ENCODE measurements around the gene HCN1. TPM values are rescaled to one million over a fixed set of nuclear protein-coding genes. Genes with fewer than 3 reads are reported as not detected.

The HCN1 gene
- total RNA-seq, 1 experiment from 2014 or later = not detected

DNA sequence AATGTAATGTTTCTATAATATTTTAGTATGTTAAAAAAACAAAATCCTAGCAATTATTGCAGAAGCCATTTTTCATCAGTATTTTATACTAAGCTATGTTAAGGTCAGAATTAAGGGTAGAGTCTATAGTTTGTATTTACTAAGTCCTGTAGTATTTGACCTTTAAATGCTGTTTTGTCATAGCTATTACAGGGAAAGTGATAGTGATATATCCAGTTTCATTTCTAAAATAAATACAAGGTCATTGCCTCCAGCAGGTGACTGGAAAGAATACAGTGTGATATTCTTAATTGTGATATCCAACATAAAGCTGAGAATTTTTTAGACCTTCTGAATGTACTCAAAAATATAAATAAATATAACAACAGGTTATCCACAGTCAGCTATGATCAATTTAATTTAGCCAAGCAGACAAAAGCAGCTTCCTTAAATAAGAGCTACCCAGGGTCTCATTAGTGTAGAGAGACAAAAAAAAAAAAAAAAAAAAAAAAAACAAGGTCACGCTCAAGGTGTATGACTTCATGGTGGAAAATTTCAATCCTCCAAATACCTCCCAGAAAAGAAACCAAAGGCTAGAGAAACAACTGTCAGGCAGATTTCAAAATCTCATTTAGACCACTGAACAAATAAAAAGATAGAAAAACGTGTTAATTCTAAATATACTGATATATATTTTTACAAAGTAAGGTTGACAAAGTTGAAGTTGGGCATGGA, 278.7 kb downstream of the HCN1 start:
- Mint-ChIP-seq H3K4me3 (ENCODE audit: unreplicated experiment) (no peak overlapping the region), H3K9me3 (ENCODE audit: unreplicated experiment) (no peaks in the 10 kb centered on the region), H3K36me3 (ENCODE audit: insufficient read depth, unreplicated experiment) (no peaks in the 10 kb centered on the region), H3K4me1 (ENCODE audit: insufficient read depth, unreplicated experiment) (no peaks in the 10 kb centered on the region), H3K27ac (ENCODE audit: low read depth, unreplicated experiment) (no peak overlapping the region), H3K27me3 (ENCODE audit: insufficient read depth, unreplicated experiment) (no peaks in the 10 kb centered on the region)
- TF ChIP-seq, protein P1, sequence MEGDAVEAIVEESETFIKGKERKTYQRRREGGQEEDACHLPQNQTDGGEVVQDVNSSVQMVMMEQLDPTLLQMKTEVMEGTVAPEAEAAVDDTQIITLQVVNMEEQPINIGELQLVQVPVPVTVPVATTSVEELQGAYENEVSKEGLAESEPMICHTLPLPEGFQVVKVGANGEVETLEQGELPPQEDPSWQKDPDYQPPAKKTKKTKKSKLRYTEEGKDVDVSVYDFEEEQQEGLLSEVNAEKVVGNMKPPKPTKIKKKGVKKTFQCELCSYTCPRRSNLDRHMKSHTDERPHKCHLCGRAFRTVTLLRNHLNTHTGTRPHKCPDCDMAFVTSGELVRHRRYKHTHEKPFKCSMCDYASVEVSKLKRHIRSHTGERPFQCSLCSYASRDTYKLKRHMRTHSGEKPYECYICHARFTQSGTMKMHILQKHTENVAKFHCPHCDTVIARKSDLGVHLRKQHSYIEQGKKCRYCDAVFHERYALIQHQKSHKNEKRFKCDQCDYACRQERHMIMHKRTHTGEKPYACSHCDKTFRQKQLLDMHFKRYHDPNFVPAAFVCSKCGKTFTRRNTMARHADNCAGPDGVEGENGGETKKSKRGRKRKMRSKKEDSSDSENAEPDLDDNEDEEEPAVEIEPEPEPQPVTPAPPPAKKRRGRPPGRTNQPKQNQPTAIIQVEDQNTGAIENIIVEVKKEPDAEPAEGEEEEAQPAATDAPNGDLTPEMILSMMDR (IDR thresholded peaks at IDR 0.05; ENCODE audit: unreplicated experiment) = no peak
- BruUV-seq (replicated peaks) = no TSS peak
- CTCF ChIA-PET = interaction anchor here (0.6 kb wide), 1 partner anchor 10 kb away, joined by 5 read pairs; no protein-coding TSS in a partner anchor
- intact Hi-C loops (cut with micrococcal nuclease) = no loop called here
- POLR2A ChIA-PET = no interaction called here
- no peak for DNase-seq (ENCODE audit: unreplicated experiment)

DNA sequence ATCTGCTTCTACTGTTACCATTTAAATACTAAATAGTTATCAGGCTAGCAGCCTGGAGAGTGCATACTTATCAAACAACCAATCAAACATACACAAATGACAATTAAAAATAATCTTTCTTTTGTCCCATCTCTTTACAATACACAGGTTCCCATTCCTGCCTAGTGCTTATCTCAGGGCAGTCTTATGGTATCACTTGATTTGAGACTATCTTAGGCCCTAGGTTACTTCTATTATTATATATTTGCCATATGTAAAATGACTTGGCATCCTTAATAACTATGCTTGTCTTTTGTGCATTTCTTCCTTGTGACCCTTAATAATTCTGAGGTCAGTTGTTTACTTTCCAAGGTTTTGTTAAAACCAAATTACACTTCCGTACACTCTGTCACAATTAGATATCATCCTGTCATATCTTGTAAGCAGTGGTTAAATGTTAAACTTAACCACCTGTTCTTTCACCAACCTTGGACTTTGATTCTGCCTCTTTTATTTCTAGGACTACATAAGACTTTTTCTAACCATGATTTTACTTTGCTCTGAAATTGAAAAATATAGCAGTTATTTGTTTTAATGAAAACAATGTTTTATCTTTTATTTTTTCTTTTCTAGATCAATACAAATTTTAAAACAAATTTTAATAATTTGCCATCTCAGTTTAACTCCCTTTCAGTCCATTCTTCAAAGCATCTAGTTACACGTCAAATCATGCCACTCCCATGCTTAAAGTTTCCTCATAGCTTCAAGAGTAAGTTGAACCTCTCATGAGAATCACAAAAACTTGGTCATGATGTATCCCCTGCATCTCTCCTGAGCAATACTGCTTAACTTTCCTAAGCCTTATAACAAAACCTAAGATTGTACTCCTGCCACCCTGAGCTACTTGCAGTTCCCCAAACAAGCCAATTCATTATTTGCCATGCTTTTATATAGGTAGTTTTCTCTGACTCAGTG, 281.3 kb downstream of the HCN1 start:
- no peaks in the 10 kb centered on the region for H3K9me3 Mint-ChIP-seq (ENCODE audit: unreplicated experiment)
- TF ChIP-seq, protein P1 (IDR thresholded peaks at IDR 0.05; ENCODE audit: unreplicated experiment) = no peak
- POLR2A ChIA-PET = no interaction called here
- H3K27ac Mint-ChIP-seq (ENCODE audit: low read depth, unreplicated experiment) = no peak overlapping the region
- BruUV-seq (replicated peaks) = no TSS peak
- no peaks in the 10 kb centered on the region for H3K4me1 Mint-ChIP-seq (ENCODE audit: insufficient read depth, unreplicated experiment)
- DNase-seq (ENCODE audit: unreplicated experiment) = no peak
- H3K27me3 Mint-ChIP-seq (ENCODE audit: insufficient read depth, unreplicated experiment) = no peaks in the 10 kb centered on the region
- intact Hi-C loops (cut with micrococcal nuclease) = no loop called here
- CTCF ChIA-PET = no interaction called here
- H3K4me3 Mint-ChIP-seq (ENCODE audit: unreplicated experiment) = no peak overlapping the region
- no peaks in the 10 kb centered on the region for H3K36me3 Mint-ChIP-seq (ENCODE audit: insufficient read depth, unreplicated experiment)

DNA sequence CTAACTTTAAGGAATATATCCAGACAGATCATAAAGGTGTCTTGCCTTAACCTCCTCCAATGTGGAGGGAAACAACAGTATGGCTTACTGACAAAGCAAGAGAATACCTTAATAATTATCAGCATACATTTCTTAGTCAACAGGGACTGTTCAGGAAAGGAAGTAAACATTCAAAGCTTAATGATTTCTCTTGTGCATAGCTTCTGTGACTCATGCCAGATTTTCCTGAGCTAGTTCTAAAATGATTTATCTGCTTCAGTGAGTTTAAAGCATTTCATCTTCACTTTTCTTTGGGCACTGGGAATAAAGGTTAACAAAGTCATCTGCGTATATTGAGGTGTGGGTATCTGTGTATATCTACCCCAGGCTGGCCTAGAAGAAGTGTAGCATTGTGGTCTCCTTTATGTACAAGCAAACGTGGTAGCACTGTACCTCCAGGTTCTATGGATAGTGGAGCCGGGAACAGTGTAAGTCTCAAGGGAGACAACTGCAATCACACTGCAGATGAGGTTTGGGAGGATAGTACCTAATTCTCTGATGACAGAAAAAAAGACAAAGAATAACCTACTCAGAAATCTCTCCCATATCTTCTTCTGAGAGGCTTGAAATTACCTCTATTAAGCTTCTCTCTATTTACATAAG, 284.1 kb downstream of the HCN1 start:
- Mint-ChIP-seq H3K4me1 (ENCODE audit: insufficient read depth, unreplicated experiment) (no peaks in the 10 kb centered on the region), H3K4me3 (ENCODE audit: unreplicated experiment) (no peak overlapping the region), H3K27me3 (ENCODE audit: insufficient read depth, unreplicated experiment) (no peaks in the 10 kb centered on the region), H3K27ac (ENCODE audit: low read depth, unreplicated experiment) (peak overlapping the region; percentile 58), H3K9me3 (ENCODE audit: unreplicated experiment) (no peaks in the 10 kb centered on the region), H3K36me3 (ENCODE audit: insufficient read depth, unreplicated experiment) (no peaks in the 10 kb centered on the region)
- POLR2A ChIA-PET = interaction anchor here (0.7 kb wide), 1 partner anchor 57 kb away, joined by 3 read pairs; no protein-coding TSS in a partner anchor
- intact Hi-C loops (cut with micrococcal nuclease) = no loop called here
- CTCF ChIA-PET = no interaction called here
- TF ChIP-seq, protein P1 (IDR thresholded peaks at IDR 0.05; ENCODE audit: unreplicated experiment) = no peak
- no TSS peak for BruUV-seq (replicated peaks)
- DNase-seq (ENCODE audit: unreplicated experiment) = peak; percentile 8

Data from MCF 10A (cell line).